Stimulated activated CD8-positive, alpha-beta memory T cell treated with anti-CD3 and anti-CD28 coated beads, Interleukin-12 subunit alpha, Interleukin-12 subunit beta, amount 100 ng/mL, for 24 hours (primary cell): ENCODE measurements around the gene POU3F1.
A peak's percentile ranks its signal among the peaks of the same experiment; 100 is the strongest.
"Not testable (repeated sequence)": the region's sequence is repeated elsewhere in the genome, so short reads cannot be mapped to it uniquely, and the experiment has no call there.

Experiments used
- DNase-seq: peaks from one replicate; pipeline ENCODE4 v3.0.0-alpha.2; 2020; ENCODE audit errors: extremely low read depth

Gene POU3F1

GRCh38 chr1:38047603-38048141 is 1.1 kb upstream of the POU3F1 start:
- DNase-seq: no peak

- DNase-seq: peak; percentile 66
Observed at GRCh38 chr1:38046884-38047602, 450 bp upstream of the POU3F1 start.

DNA sequence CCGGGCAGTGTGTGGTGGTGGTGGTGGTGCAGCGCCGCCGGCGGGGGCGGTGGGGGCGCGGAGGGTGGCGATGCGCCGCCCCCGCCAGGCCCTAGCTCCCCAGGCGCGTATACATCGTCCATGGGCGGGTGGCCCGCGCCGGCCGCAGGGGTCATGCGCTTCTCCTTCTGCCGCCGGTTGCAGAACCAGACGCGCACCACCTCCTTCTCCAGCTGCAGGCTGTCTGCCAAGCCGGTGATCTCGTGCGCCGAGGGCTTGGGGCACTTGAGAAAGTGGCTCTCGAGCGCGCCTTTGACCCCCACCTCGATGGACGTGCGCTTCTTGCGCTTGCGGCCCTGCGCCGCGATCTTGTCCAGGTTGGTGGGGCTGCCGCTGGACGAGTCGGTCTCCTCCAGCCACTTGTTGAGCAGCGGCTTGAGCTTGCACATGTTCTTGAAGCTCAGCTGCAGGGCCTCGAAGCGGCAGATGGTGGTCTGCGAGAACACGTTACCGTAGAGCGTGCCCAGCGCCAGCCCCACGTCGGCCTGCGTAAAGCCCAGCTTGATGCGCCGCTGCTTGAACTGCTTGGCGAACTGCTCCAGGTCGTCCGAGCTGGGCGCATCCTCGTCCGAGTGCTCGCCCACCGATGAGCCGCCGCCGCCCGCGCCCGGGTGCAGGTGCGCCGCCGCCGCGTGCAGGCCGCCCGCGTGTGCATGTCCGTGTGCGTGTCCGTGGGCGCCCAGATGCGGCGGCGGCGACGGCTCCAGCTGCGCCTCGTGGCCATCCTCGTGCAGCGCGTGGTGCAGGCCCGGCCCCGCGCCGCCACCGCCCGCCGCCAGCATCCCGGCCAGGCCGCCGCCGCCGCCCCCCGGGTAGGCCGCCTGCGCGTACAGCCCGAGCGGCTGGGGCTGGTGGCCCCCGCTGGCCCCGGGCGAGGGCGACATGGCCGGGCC is 926 bp downstream of the POU3F1 start:
- no peak for DNase-seq

GRCh38 chr1:38044221-38045215 is 2.1 kb downstream of the POU3F1 start:
- DNase-seq: no peak

- DNase-seq: no peak
Observed at GRCh38 chr1:38043036-38043747, 3.4 kb downstream of the POU3F1 start.

GRCh38 chr1:38041936-38042834 is 4.4 kb downstream of the POU3F1 start:
- no peak for DNase-seq

GRCh38 chr1:38039331-38040088 is 7.1 kb downstream of the POU3F1 start:
- no peak for DNase-seq

DNA sequence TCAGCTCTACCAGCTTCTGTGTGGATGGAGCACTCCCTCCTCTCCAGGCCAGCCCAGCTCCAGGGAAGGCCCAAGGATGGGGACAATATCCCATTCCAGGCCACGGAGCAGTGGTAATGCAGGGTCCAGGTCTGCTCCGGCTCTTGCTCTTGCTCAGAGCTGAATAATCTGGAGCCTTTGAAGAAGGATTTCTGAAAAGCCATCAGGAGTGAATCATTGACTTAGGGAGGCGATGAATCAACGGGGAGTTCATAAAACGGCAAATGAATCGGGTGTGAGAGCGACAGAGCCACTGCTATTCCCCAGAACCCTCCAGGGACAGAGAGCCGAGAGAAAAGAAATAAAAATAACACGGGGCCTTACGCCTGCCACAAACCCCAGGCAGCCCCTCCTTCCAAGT is 7.7 kb downstream of the POU3F1 start:
- DNase-seq: no peak

DNA sequence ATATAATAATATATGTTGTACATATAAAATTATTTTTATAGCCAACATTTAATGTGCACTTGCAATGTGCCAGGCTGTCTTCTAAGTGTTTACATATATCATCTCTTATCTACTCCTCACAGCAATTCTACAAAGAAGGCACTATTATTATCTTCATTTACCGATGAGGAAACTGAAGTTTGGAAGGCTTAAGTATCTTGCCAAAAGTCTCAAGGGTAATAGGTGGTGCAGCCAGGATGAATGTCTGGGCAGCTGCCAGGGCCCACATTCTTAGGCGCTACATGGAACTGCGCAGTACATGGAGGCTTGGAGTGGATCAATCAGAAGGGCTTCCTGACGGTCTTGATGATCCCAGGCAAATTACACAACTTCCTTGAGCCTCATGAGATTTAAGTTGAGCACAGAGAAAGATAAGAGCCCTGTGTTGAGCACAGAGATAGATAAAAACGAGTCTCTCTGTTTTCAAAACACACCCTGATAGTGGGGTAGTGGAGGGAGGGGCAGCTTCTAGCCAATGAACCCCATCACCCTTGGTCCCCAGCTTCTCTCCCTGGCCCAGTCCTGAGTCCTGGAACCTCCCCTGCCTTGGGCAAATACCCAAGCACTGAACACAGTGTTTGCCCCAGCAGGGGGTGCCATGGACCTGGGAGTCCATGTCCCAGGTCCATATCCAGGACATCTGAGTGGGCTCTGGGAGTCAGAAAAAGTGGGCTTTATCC is 9.2 kb downstream of the POU3F1 start:
- no peak for DNase-seq

DNA sequence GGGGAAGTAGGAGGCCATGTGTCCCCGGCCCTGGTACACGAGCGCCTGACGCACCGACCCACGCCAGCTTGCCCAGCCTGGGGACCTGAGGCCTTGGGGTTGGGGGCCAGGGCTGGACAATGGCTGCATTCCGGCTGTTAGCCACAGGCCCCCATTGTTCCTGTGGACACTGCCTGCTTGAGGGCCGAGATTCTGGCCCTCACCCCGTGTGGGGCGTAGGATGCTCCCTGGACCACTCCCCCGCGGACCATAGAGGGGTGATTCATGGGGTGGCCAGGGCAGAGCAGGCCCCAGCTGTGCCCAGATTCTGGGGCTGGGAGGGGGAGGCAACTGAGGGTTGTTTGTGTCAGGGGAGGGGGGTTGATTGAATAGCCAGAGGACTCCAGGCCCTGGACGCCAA is 11.7 kb downstream of the POU3F1 start:
- DNase-seq: no peak

DNA sequence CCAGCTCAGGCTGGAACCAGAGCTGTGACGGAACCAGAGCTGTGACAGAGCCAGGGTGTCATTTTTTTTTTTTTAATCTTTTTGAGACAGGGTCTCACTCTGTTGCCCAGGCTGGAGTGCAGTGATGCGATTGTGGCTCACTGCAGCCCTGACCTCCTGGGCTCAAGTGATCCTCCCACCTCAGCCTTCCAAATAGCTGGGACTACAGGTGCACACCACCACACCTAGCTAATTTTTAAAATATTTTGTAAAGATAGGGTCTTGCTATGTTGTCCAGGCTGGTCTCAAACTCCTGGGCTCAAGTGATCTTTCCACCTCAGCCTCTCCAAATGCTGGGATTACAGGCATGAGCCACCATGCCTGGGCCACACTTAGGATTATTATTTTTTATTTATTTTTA is 13.6 kb downstream of the POU3F1 start:
- not testable (repeated sequence) for DNase-seq

DNA sequence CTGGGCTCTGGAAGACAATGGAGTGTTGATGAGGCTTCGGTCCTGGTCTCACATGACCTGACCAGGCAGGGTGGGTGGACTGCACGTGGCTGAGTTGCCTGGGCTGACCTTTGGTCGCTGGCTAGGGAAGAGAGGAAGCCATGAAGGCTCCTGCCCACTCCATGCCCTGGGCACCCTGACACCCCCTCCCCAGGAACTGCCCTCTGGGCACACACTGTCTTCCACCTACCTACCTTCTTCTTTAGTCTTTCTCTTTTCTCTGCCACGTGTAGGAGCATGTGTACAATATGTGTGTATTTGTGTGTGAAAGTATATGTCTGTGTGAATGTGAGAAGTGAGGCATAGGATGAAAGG is 15.1 kb downstream of the POU3F1 start:
- no peak for DNase-seq

DNA sequence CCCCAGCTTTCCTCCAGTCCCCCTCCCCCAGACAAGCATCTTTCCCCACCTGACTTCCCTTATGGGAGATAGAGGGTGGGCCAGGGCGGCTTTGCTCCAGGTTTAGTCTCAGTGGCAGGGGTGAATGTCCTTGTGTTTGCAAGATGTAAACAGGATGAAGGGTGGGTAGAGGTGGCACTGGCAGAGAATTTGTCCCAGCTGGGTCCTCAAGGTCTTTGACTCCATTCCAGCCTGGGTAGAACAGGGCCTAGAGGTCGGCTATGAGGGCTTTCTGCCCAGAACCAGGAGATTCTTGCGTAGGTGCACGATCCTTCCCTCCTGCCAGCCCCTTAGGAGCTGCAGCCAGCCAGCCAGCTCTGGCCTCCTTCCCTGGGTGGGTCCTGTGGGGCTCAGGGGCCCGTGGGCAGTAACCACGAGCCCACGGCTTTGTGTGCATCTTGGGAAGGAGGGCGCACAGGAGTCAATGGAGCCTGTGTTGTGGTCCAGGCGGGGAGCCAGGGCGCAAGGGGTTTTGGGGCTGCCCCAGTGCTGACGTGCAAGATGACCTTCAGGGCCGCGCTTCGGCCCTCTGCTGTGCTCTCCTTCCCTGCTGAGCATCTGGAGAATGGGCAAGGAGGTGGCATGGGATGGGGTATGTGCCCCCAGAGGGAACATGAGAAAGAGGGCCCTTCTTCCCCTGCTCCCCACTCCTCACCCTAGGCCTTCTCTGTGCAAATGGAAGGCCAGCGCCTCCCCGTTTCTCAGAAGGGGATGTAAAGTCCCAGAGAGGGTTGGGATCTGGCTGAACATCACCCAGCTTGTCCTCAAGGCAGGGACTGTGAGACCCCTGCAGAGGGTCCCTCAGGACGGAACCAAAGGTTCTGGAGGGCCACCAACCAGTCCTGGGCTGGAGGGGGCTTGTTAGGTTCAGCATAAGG is 15.7 kb downstream of the POU3F1 start:
- DNase-seq: no peak

DNA sequence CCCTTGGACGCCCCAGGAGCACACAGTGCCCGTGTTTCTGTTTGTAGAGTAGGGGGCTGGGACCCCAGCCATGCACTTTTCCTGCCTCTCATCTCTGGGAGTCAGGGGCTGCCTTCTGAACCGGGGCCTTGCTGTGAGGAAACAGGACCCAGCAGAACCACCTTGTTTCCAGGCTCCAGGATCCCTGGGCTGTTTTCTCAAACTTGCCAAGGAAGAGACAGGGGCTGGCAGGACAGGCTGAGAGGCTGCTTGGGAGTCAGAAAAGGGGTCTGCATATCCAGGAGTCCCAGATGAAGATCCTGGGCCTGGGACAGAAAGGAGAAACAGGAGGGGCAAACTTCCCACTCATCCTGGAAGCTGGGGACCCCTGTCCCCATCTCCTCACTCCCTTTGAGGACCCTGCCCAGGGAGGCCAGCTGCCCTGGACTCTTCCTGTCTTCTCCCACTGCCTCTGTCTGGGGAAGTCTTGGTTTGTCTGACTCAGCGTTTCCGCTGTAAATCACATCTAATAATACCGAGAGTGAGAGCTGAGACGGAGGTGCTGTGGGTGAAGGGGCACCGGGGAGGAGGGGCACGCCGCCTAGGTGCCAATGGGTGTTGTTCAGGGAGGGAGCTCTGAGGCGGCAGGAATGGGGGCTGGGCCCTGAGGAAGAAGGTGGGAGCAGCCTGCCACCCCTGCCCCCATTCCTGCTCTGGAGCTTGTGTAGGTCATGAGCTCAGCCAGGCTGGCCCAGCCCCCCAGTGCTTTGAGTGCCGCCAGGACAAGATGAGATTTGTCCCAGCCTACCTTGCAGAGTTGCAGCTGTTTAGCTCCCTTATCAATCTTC is 16.7 kb downstream of the POU3F1 start:
- peak; percentile 64 for DNase-seq

- no peak for DNase-seq
Observed at GRCh38 chr1:38029081-38029681, 17.4 kb downstream of the POU3F1 start.

GRCh38 chr1:38028671-38029070 is 17.9 kb downstream of the POU3F1 start:
- no peak for DNase-seq
